K562 (cell line): ENCODE measurements around the gene FRMPD4.

Experiments
- BRF1 ChIP-seq: IDR thresholded peaks from 3 replicates; pipeline ENCODE4 v1.6.1; 2011; ENCODE audit warnings: borderline replicate concordance, mild to moderate bottlenecking; ENCODE audit not compliant: insufficient read length; ENCODE audit errors: extremely low read depth
- CBFA2T3 ChIP-seq: fragments of 450-650 bp; IDR thresholded peaks from 2 replicates; pipeline ENCODE4 v1.6.1; 2017
- CBX5 ChIP-seq: IDR thresholded peaks from 2 replicates; pipeline ENCODE4 v1.6.1; 2014; ENCODE audit warnings: low read depth, borderline replicate concordance
- MXI1 ChIP-seq: IDR thresholded peaks from 2 replicates; pipeline ENCODE4 v1.6.1; 2011; ENCODE audit warnings: low read depth, mild to moderate bottlenecking, improper control_type of control experiment, low read length
- POLR2AphosphoS5 ChIP-seq: IDR thresholded peaks from 2 replicates; pipeline ENCODE4 v1.6.1; 2011; ENCODE audit warnings: mild to moderate bottlenecking, low read depth, low read length, moderate library complexity; ENCODE audit not compliant: control insufficient read depth, insufficient read depth
- POLR2H ChIP-seq: IDR thresholded peaks from 2 replicates; pipeline ENCODE4 v1.6.1; 2016; ENCODE audit warnings: missing genetic modification characterization, low read depth, mild to moderate bottlenecking, control low read depth, missing compliant biosample characterization, moderate library complexity
- RCOR1 ChIP-seq, 2 experiments: IDR thresholded peaks; 2 replicates each; pipeline ENCODE4 v1.6.1; 2012; ENCODE audit warnings: low read depth in 2 of 2, low read length in 2 of 2, borderline replicate concordance in 1 of 2, improper control_type of control experiment in 1 of 2
- SP1 ChIP-seq: sonication (generic); formaldehyde crosslinking; IDR thresholded peaks from 2 replicates; pipeline ENCODE4 v1.8.1; 2022; ENCODE audit warnings: mild to moderate bottlenecking, missing genetic modification reagents
- TAF1 ChIP-seq: IDR thresholded peaks from 2 replicates; pipeline ENCODE4 v1.6.1; 2011; ENCODE audit warnings: mild to moderate bottlenecking, low read length, moderate library complexity; ENCODE audit not compliant: insufficient read depth, control insufficient read depth, severe bottlenecking; ENCODE audit errors: extremely low read depth
- ZNF444 ChIP-seq: fragments of 250-450 bp; sonication (Bioruptor Pico); IDR thresholded peaks from 2 replicates; pipeline ENCODE4 v1.4.0; 2020; ENCODE audit warnings: mild to moderate bottlenecking, moderate library complexity
- TF ChIP-seq, protein P1 (sequence below): fragments of 450-650 bp; formaldehyde crosslinking; IDR thresholded peaks from 2 replicates; pipeline ENCODE4 v1.4.0; 2022; ENCODE audit warnings: mild to moderate bottlenecking, moderate library complexity
- TF ChIP-seq, protein P2 (sequence below): fragments of 450-650 bp; IDR thresholded peaks from 2 replicates; pipeline ENCODE4 v1.6.1; 2014; ENCODE audit warnings: low read depth, mild to moderate bottlenecking, moderate library complexity, borderline replicate concordance
- TF ChIP-seq, protein P3 (sequence below): sonication (generic); formaldehyde crosslinking; IDR thresholded peaks from 2 replicates; pipeline ENCODE4 v1.8.1; 2023; ENCODE audit warnings: mild to moderate bottlenecking, missing genetic modification reagents
- TF ChIP-seq, protein P4 (sequence below): fragments of 250-450 bp; sonication (Bioruptor Pico); IDR thresholded peaks from 2 replicates; pipeline ENCODE4 v1.8.0; 2021; ENCODE audit warnings: moderate library complexity, mild to moderate bottlenecking, inconsistent platforms

DNA sequence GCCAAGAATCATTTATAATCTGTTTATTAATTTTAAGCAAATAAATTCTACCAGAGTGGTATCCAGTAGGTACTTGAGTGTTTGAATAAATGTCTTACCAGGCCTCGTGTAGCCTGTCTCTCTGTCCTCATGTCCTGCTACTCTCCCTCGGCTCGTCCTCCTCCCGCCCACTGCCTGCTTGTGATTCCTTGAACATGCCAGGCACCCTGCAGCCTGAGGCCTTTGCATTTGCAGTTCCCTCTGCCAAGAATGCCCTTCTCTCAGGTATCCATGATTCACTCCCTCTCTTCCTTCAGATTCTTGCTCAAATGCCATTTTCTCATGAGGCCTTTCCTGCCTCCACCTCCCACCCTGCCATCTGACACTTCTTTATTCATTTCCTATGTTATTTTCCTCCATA lies 443.3 kb downstream of the FRMPD4 start:
- TF ChIP-seq POLR2AphosphoS5, result no peak
- no peak for TF ChIP-seq RCOR1 (IDR thresholded peaks at IDR 0.05; ENCODE audit: borderline replicate concordance in 1 of 2, low read depth in 2 of 2, low read length in 2 of 2)
- TF ChIP-seq TAF1, result no peak
- TF ChIP-seq, protein P1, sequence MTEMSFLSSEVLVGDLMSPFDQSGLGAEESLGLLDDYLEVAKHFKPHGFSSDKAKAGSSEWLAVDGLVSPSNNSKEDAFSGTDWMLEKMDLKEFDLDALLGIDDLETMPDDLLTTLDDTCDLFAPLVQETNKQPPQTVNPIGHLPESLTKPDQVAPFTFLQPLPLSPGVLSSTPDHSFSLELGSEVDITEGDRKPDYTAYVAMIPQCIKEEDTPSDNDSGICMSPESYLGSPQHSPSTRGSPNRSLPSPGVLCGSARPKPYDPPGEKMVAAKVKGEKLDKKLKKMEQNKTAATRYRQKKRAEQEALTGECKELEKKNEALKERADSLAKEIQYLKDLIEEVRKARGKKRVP (CRISPR knock-in tag), result no peak
- TF ChIP-seq POLR2H (tag), result no peak
- TF ChIP-seq BRF1, result no peak
- TF ChIP-seq, protein P2, sequence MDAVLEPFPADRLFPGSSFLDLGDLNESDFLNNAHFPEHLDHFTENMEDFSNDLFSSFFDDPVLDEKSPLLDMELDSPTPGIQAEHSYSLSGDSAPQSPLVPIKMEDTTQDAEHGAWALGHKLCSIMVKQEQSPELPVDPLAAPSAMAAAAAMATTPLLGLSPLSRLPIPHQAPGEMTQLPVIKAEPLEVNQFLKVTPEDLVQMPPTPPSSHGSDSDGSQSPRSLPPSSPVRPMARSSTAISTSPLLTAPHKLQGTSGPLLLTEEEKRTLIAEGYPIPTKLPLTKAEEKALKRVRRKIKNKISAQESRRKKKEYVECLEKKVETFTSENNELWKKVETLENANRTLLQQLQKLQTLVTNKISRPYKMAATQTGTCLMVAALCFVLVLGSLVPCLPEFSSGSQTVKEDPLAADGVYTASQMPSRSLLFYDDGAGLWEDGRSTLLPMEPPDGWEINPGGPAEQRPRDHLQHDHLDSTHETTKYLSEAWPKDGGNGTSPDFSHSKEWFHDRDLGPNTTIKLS, result no peak
- TF ChIP-seq ZNF444 (CRISPR knock-in tag), result no peak
- no peak for TF ChIP-seq SP1 (CRISPR knock-in tag)
- no peak for TF ChIP-seq MXI1
- TF ChIP-seq, protein P3, sequence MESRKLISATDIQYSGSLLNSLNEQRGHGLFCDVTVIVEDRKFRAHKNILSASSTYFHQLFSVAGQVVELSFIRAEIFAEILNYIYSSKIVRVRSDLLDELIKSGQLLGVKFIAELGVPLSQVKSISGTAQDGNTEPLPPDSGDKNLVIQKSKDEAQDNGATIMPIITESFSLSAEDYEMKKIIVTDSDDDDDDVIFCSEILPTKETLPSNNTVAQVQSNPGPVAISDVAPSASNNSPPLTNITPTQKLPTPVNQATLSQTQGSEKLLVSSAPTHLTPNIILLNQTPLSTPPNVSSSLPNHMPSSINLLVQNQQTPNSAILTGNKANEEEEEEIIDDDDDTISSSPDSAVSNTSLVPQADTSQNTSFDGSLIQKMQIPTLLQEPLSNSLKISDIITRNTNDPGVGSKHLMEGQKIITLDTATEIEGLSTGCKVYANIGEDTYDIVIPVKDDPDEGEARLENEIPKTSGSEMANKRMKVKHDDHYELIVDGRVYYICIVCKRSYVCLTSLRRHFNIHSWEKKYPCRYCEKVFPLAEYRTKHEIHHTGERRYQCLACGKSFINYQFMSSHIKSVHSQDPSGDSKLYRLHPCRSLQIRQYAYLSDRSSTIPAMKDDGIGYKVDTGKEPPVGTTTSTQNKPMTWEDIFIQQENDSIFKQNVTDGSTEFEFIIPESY (CRISPR knock-in tag), result no peak
- TF ChIP-seq CBX5, result no peak
- TF ChIP-seq, protein P4, sequence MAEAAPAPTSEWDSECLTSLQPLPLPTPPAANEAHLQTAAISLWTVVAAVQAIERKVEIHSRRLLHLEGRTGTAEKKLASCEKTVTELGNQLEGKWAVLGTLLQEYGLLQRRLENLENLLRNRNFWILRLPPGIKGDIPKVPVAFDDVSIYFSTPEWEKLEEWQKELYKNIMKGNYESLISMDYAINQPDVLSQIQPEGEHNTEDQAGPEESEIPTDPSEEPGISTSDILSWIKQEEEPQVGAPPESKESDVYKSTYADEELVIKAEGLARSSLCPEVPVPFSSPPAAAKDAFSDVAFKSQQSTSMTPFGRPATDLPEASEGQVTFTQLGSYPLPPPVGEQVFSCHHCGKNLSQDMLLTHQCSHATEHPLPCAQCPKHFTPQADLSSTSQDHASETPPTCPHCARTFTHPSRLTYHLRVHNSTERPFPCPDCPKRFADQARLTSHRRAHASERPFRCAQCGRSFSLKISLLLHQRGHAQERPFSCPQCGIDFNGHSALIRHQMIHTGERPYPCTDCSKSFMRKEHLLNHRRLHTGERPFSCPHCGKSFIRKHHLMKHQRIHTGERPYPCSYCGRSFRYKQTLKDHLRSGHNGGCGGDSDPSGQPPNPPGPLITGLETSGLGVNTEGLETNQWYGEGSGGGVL, result no peak
- no peak for TF ChIP-seq CBFA2T3
